Measurements from ENCODE around the gene RBM33. TPM values are rescaled to one million over a fixed set of nuclear protein-coding genes. Genes with fewer than 3 reads are reported as not detected.

Gene RBM33
- polyA plus RNA-seq, 4 donors, result 26.5 to 37.6 (median 31.6) TPM

GRCh38 chr7:155803418-155804376 is 159.2 kb downstream of the RBM33 start:
- no peak for DNase-seq (ENCODE audit: low read depth in 4 of 4, low spot score in 3 of 4)

- DNase-seq (ENCODE audit: low read depth in 4 of 4, low spot score in 3 of 4), result no peak
Observed at GRCh38 chr7:155804431-155804831, 160.0 kb downstream of the RBM33 start.

DNA sequence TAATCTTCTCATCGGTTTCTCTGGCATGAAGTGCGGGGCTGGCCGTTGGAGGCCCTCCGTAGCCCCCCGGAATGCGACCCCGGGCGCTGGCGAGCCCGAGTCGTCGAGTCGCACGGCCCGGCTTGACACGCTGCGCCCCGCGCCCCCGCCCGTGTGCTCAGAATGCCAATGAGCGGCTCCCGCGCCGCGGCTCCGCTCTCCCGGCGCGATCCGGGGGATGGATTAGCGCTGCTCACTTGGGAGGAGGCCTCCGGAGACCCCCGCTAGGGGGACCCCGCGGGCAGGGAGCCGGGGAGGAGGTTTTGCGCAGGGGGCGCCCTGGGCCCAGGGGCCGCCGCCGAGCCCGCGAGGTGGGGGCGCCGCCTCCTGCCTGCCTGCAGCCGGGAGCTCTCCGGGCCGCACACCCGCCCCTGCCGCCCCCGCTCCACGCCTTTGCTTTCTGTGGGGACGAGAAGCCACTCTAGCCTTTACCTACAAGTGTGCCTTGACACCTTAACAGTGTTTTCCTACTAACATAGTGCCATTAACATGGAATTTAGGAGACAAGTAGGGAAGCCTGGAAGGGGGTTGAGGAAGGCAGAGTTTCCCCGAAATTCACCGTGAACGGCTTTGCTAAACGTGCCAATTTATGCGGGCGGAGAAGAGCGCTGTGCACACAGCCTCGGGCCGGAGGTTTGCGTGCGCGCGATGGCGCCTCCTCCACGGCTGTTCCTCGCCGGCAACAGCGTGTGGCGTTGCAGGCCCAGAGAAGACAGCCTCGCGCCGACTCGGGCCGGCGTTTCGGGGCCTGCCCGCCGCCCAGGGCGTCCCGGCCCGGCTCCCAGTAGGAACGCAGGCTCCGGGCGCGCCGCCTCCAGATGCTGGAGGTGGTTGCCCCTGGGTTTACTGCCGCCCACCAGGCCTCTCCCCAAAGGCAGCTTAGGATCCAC is 160.7 kb downstream of the RBM33 start:
- no peak for DNase-seq (ENCODE audit: low read depth in 4 of 4, low spot score in 3 of 4)

DNA sequence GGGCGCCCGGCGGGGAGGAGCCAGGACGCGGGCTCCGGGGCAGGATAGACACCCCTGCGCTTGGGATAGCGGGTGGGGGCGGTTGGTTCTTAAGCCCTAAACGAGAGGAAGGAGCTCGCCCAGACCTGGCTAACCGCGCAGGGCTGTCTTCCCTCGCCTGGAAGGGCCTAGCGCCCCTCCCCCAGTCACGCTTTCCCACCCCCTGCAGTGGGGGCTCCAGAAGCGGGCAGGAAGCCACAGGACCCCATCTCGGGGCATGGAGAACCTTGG is 161.3 kb downstream of the RBM33 start:
- no peak for DNase-seq (ENCODE audit: low read depth in 4 of 4, low spot score in 3 of 4)

GRCh38 chr7:155806096-155806871 is 161.8 kb downstream of the RBM33 start:
- no peak for DNase-seq (ENCODE audit: low read depth in 4 of 4, low spot score in 3 of 4)

GRCh38 chr7:155807065-155807671 is 162.7 kb downstream of the RBM33 start:
- no peak for DNase-seq (ENCODE audit: low read depth in 4 of 4, low spot score in 3 of 4)

DNA sequence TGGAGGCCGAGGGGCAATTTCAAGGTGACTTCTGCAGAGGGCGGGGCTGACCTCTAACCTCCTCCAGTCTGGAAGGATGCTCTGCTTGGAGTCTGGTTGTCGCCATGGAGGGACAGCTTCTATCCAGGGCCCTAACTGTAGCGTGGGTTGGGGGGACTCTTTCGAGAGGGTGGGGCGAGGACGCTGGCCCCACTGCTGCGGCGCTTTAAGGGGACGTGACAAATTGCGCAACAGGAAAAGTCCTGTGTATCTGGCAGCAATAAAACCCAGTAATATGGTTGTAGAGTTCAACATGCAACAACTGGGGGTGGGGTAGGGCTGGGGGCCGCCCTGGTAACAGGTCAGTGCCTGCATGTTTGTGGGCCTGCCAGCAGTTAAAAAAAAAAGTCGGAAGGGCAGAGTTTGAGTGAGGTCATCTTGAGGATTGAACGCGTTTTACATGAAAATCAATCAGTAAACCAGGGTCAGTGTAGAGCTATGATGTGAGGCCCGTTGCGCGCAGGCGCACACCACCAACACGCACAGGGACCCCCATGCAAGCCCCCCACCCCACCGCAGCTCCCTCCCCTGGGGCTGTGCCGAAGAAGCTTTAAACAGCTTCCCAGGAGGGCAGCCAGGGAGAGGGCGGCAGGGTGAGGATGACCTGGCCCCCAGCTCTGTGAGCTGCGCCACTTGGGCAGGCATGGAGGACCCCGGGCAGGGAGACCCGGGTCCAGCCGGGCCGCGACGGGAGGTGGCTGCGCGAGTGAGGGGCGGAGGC is 163.5 kb downstream of the RBM33 start:
- DNase-seq (ENCODE audit: low read depth in 4 of 4, low spot score in 3 of 4), result no peak

DNA sequence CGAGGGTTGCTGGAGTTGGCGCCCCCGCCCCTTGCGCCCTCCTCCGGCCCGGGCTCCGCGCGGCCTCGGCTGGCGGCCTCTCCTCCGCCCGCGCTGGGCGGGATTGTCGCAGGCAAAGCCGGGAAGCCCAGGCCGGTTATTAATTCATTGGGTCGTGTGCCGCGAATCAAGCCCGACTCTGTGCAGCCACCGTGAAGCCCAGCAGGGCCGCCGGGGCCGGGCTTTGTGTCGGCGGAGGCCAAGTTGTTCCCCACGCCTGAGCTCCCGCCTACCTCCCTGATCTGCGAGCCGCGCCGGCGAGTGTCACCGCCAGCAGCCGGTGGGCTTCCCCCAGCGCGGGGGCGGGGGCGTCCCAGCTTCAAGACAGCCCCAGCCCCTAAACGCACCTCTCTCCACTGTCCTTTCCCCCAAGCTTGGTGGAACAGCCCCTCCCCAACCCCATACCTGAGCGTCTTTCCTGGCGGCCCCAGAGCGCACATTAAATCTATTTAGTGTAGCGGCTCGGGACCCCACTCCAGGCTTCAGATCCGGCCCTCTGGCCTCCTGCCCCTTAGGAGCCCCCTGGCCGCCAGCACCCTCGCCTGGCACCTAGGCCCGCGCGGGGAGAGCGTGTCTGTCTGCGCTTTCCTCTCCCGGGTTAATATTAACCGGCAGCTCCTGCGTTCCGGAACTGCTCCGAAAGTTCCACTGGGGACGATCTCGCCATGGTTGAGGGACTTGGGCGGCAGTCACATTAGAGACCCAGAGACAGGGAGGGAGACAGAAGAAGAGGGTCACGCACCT is 164.3 kb downstream of the RBM33 start:
- DNase-seq (ENCODE audit: low read depth in 4 of 4, low spot score in 3 of 4), result no peak

GRCh38 chr7:155809332-155809946 is 165.0 kb downstream of the RBM33 start:
- DNase-seq (ENCODE audit: low read depth in 4 of 4, low spot score in 3 of 4), result no peak

DNA sequence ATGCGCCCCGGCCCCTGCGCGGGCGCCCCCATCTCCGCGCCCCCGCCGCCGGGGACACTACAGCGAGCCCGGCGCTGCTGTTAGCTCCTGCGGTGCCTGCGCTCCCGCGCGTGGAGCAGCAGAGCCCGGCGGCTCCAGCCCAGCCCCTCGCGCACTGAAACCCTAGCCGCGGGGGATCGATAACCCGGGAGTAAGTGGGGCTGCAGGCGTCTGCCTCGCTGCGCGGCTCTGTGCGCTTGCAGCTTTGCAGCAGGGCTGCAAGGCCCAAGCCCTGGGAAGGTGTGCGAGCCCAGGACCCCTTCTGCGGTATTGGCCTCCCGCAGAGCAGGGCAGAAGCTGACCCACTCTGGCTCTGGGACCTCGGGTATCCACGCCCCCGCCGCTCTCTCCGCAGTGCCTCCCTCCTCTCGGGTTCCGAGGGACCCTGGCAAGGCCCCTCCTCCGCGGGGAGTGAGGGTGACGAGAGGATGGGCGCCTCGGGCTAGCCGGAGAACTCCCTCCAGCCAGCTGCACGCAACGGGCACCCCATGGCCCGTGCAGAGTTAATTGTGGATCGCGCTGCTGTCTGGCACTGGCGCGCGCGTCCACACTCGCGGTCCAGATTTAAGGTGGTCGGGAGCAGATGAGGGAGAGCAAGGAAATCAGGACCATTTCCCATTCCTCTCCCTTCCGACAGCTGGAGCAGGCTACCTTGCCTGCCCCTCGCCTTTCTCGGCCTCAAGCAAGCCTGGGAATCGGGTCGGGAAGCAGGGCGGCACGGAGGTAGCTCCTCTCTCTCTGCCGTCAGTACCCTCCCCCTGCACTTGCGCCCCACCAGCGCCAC is 165.7 kb downstream of the RBM33 start:
- DNase-seq (ENCODE audit: low read depth in 4 of 4, low spot score in 3 of 4), result no peak

DNA sequence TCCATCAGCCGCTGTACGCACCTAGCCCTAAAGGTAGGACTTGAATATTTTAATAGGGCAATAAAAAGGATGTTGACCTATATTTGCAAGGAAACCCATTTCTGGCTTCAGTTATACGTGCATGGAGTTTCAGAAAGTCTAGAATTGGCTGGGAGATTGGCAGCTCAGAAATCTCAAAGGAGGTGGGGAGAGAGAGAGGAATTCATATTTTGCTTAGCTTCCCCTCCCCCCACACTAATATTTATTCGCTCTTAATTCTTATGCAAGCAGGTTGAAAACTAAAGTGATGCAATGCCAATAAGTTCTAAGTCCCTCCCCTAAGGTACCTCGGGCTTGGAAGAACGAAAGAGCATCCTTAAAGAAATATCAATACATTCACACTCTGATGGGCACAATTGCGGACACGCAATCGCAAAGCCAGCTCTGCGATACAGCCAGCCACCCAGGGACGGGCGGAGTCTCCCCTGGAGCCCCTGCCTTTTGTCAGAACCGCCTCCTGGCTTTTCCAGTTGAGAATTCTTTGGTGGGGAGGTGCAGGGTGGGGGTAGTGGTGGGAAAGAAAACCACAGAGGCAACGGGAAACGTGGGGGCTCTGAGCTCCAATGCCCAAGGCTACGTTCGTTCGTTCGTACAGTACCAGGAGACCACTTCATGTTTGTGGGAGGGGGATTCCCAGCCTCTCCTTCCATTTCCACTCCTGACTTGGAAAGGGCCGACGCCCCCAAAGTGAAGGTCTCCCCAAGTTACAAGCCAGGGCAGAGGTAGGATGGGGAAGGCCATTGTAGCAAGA is 166.5 kb downstream of the RBM33 start:
- no peak for DNase-seq (ENCODE audit: low read depth in 4 of 4, low spot score in 3 of 4)

GRCh38 chr7:155811560-155811894 is 167.1 kb downstream of the RBM33 start:
- DNase-seq (ENCODE audit: low read depth in 4 of 4, low spot score in 3 of 4), result no peak

GRCh38 chr7:155811895-155812761 is 167.7 kb downstream of the RBM33 start, which contains the start of gene SHH:
SHH (minus strand) TSS chr7:155812463; CDS start chr7:155812122, 341 bp downstream.
- DNase-seq (ENCODE audit: low read depth in 4 of 4, low spot score in 3 of 4), result no peak

DNA sequence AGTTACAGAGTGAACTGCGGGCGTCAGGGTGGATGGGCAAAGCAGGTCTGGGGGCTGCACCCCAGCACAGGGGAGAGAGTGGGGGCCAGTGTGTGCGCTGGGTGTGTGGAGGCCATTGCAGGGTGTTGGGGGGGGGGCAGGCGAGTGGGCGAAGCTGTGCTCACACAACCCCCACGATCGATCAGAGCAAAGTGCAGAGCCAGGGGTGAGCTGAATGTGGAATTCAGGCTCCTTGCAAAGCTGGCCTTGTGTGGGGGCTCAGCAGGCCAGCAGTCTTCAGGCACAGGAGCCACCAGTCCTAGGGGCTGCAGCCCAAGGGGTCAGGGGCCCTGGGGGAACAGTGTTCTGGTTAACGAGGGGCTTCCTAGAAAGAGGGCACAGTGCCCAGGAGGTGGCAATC is 168.7 kb downstream of the RBM33 start:
- DNase-seq (ENCODE audit: low read depth in 4 of 4, low spot score in 3 of 4), result no peak

DNA sequence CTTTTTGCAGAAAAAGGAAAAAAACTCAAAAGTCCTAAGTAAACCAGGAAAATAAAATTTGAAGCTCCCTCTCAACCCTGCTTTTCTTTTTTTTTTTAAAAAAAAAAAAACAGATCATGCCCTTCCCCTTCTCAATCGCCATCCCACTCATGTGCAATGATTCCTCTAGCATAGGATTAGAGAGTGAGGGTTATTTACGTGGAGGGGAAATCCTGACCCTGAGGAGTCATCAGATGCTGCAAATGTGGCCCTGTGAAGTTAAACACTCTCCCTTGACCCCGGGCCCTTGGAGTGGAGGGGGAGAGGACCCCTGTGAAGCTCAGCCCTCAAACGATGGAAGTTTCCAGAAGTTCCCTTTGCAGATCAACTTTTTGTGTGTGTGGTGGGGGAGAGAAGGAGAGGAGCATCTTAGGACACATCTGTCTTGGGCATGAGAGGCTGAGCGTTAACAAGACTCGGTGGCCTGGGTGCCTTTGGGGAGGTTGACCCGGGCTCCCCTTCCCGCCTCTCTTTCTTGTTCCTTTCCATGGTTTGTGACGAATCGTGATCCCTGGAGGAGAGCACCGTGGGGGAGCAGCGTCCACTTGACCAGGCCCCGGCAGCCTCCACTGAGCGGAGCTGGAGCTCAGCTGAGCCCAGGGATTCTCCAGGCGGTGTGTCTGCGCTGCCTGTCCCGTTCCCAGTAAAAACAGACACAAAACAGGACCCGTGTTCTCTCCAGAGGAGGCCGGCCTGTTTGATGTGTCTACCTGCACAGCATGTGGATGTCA is 169.3 kb downstream of the RBM33 start:
- DNase-seq (ENCODE audit: low read depth in 4 of 4, low spot score in 3 of 4), result no peak

Measured in right renal pelvis (tissue), 4 donors.